Activated gamma-delta T cell treated with anti-CD3 and anti-CD28 coated beads, Interleukin-2, amount 50 U/mL, for 16 hours (primary cell): ENCODE data around the gene YES1.

Source experiments
- DNase-seq: peaks from one replicate; pipeline ENCODE4 v3.0.0-alpha.2; 2020; ENCODE audit warnings: low read depth

The YES1 gene

GRCh38 chr18:811892-812375 lies at the start of gene YES1:
Gene YES1 (minus strand): TSS chr18:812242. CDS start chr18:756827, 55,415 bp downstream.
- DNase-seq: no peak

GRCh38 chr18:857986-858385 lies 45.9 kb upstream of the YES1 start:
- DNase-seq: no peak

- DNase-seq: no peak
These were observed 41.4 kb upstream of the YES1 start for GRCh38 chr18:853471-853870.

GRCh38 chr18:850960-851359 lies 38.9 kb upstream of the YES1 start:
- no peak for DNase-seq

- no peak for DNase-seq
These were observed 37.0 kb upstream of the YES1 start for GRCh38 chr18:849021-849420.

- no peak for DNase-seq
These were observed 36.2 kb upstream of the YES1 start for GRCh38 chr18:848062-848861.

GRCh38 chr18:845152-845819 lies 33.2 kb upstream of the YES1 start:
- DNase-seq: no peak

- DNase-seq: no peak
These were observed 29.8 kb upstream of the YES1 start for GRCh38 chr18:841647-842370.

- no peak for DNase-seq
These were observed 28.5 kb upstream of the YES1 start for GRCh38 chr18:840516-840915.

- DNase-seq: no peak
These were observed 28.0 kb upstream of the YES1 start for GRCh38 chr18:840023-840408.

GRCh38 chr18:839224-840022 lies 27.4 kb upstream of the YES1 start:
- peak; percentile 88 for DNase-seq

GRCh38 chr18:837922-838321 lies 25.9 kb upstream of the YES1 start:
- no peak for DNase-seq

- no peak for DNase-seq
These were observed 22.2 kb upstream of the YES1 start for GRCh38 chr18:834082-834720.

GRCh38 chr18:833197-833596 lies 21.2 kb upstream of the YES1 start:
- DNase-seq: no peak

- no peak for DNase-seq
These were observed 20.1 kb upstream of the YES1 start for GRCh38 chr18:832085-832681.

GRCh38 chr18:830315-830901 lies 18.4 kb upstream of the YES1 start:
- DNase-seq: peak; percentile 13

GRCh38 chr18:829432-829831 lies 17.4 kb upstream of the YES1 start:
- no peak for DNase-seq

- DNase-seq: no peak
These were observed 15.1 kb upstream of the YES1 start for GRCh38 chr18:827093-827677.

GRCh38 chr18:825891-826585 lies 14.0 kb upstream of the YES1 start:
- DNase-seq: no peak

- DNase-seq: no peak
These were observed 12.1 kb upstream of the YES1 start for GRCh38 chr18:824179-824578.
